COLO668 (cell line): ENCODE data around the gene HEPN1.

ENCODE experiments used
- DNase-seq: peaks from one replicate; lab custom pipeline; 2025; ENCODE audit not compliant: unreplicated experiment; lab: John Stamatoyannopoulos, UW

HEPN1 gene

DNA sequence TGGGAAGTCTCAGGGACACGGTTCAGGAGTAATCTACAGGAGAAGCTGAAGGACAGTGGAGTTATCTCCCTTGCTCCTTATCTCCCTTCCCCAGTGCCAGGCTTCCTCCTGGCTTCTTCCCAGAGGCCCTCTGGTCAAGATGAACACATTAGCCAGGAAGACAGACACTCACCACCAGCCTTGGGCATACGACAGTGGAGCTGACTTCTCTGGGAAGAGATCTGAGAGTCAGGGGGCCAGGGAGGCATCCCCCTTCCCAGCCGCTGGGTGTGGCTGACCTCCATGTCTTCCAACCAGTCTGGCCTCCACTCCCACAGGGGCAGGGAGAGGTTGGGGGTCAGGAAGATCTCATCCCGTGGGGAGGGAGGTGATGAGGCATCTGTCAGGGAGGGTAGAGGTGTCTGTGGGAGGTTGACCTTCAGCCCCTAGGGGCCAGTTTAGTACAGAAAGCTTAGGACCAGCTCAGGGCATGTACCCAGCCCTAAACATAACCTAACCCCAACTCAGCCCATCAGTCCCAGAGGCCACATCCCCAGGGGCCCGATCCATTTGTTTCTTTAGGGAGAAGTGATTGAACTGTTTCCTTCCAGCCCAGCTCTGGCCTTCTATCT is 34.1 kb upstream of the HEPN1 start:
- DNase-seq, result no peak

DNA sequence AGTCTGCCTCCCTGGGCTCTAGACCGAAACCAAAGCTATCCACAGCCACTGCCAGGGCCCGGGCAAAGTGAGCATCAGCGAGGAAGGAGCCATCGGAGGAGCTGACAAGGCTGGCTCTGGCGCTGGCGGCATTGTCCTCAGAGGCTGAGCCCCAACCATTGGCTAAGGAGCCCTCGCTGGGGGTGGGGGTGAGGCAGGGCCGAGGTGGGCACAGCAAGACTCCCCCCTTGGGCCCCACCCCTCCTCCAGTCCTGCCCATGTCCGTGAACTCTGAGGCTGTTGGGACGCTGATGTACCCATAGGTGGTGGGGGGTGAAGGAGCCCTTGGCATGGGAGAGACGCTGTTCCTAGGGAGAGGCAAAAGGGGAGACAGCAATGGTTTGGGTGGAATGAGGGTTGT is 32.6 kb upstream of the HEPN1 start:
- no peak for DNase-seq

DNA sequence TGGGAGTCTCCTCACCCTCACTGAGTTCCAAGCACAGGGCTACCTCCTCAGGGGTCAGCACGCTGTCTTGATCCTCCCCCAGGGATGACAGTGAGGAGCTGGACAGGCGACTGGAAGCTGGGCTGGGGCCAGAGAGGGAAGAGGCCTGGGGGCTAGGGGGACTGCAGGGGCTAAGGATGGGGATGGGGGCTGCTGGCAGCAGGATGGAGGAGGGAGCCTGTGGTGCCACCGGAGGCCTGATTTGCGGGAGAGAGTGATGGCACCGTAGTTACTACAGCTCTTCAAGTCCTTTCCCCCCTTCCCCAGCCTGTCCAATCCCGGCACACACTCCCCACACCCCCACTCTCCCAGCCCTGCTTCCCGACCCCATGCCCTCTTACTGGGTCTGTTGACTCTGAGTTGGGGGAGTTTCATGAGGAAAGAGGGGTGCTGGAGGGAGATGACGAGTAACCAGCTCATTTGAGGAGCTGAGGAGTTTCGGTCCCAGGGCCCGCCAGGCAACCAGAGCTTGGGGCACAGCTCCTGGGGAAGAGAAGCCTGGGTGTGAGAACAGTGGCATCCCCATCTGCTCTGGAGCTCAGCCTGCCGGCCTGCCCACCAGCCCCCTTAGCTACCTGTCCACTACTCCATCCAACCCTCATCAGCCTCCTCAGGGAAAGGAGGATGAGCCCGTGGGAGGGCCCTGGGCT is 31.9 kb upstream of the HEPN1 start:
- no peak for DNase-seq

DNA sequence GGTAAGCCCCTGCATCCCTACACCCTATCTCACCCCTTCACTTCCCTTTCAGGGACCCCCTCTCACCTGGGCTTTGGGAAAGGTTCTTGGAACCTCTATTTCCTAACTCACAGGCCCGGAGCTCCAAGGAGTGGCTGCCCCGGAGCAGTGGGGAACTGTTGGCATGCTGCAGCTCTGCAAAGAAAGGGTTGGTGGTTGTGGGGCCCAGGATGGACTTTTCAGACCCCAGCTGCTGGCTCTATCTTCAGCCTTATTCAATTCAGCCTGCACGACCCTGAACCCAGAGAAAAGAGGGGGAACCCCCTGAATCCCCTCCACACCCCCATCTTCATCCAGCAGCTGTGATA is 31.4 kb upstream of the HEPN1 start:
- DNase-seq, result no peak

DNA sequence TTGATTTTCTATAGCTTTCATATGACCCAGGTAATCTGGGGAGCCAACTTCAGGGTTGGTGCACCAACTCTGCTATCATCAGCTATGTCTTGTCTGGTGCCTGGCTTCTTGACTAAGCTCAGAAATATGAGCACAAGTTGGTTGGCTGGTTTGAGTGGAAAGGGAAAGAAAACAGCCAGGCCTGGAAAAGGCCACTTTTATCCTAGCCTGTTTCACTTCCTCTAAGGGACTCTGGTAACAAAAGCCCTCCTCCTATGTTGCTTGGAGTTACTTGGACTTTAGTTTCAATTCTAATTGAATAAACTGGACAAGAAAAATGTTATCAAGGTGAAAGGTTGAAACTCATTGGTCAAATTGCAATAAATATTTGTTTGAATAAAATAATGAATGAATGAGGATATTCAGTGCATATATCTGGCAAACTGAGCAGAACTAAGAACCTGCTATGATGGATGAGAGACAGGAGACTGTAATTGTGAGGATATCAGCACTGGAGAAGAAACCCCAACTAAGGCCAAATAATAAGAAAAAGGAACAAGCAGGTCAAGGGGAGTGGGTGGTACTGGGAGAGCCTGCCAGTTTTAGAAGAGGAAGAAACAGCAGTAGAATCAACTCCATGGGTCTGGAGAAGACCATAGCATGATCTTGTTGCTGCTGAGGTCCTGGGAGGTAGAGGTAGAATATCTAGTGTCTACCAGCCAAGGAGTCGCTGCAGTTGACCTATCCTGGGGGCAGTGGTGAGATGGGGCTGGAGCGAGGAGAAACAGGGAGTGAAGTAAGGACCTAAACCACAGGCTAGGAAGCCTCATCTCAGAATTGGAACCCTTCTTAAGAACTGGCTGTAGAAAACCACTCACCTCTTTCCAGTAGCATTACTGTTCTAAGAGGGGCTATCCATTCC is 29.6 kb upstream of the HEPN1 start:
- no peak for DNase-seq

DNA sequence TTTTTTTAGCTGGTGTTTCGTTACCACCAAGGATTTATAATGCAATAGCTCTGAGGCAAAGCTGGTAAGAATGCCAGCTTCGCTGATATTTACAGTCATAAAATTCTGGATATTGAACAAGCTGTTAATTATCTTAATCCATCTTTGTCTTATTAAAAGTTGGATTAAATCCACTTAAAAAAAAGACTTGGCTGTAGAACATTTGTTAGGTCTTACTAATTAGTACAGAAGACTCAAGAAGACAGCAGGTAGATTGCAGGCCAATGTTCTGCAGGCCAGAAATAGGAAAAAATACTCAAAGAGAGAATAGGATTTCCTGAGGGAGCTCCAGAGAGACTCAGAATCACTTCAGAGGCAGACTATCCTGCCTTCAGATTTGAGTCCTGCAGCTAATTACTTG is 28.9 kb upstream of the HEPN1 start:
- DNase-seq, result no peak

DNA sequence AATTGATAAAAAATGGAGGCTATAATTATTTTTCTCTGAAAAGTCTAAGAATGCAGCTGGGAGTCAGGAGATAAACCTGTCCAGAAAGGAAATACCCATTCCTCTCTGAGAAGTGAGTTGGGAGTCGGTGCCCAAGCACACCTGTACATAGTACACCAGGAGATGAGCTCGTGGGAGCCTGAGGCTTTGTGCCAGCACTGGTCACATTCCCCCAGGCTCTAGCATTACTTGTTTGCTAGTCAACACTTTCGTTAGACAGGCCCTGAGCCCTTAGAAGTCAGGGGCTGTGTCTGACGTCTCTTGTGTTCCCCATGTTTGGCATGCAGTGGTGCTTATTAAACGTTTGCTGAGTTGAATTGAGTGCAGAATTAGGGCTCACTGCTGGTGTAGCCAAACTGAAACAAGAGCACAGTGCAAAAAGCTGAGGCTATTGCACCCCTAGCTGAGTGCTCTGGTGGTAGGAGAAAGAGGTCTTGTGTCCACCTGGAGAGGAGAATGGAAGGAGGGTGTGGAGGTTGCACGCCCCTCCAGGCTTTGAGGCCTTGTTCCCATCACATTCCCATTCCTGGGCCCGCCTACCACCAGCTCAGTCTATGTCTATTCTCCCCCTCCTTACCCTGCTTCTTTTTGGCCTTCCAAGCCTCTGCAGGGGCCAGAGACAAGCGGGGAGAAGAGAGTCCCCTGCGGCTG is 28.2 kb upstream of the HEPN1 start:
- DNase-seq, result no peak

DNA sequence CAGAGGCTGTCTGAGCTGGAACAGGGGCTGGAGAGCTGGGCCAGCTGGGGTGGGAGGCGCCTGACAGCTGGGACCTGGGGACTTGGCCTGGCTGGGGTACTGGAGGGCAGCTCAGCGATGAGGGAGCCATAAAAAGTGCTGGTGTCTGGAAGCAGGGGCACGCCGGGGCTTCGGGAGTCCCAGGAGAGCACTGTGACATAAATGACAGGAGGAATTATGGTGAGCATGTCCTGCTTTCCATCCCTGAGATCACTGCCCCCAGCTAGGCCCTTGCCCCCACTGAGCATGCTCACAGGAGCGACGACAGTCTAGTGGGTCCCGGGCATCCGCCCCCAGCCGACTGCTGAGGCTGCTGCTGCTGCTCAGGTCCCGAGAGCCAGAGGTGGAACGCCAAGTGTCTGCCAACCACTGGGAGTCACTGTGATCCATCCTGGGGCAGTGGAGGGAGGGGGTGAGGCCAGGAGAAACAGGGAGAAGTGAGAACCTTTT is 27.6 kb upstream of the HEPN1 start:
- DNase-seq, result no peak

DNA sequence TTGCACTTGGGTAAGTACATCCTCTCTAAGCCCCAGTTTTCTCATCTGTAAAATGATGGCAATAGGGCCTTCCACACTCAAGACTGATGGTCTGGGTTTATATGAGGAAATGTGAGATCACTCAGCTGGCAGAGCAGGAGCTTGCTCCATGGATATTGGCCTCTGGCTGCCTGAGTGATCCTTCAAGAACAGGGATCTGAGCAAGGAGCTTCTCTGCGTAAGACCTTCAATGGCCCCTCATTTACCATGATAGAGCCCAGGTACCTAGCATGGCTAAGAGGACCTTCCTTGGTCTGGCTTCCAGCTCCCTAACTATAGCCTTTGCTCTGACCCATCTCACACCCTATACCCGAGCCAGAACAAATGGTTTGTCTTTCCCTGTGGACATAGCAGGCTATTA is 26.9 kb upstream of the HEPN1 start:
- no peak for DNase-seq

DNA sequence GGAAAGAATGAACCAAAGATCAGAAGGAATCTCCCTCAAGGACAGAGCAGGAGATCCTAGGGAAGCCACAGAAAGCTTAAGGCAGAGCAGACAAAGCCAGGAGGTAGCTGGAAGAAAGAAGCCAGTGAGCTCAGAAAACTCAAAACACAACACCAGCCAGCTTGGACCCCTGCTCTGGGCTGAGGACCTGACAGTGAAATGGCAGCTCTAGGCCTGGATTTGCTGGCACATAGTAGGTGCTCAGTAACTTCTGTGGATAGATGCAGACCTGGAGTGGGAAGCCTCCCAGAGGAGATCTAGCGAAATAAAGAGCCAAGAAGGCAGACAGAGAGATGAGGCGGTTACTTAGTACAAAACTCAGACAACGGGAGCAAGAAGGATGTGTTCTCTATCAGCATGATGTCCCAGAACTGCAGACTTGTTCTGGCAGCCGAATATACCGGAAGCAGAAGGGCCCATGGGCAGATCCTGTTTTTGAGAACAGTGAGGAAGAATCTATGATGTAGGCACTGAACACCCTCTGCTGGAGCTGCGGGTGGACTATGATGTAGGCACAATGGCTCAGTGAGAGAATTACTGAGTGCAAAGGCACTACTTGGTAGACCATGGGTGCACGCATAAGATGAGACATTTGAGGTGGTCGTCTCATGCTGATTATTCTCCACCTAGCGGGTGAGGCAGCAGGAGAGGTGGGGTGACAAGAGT is 26.1 kb upstream of the HEPN1 start:
- no peak for DNase-seq

DNA sequence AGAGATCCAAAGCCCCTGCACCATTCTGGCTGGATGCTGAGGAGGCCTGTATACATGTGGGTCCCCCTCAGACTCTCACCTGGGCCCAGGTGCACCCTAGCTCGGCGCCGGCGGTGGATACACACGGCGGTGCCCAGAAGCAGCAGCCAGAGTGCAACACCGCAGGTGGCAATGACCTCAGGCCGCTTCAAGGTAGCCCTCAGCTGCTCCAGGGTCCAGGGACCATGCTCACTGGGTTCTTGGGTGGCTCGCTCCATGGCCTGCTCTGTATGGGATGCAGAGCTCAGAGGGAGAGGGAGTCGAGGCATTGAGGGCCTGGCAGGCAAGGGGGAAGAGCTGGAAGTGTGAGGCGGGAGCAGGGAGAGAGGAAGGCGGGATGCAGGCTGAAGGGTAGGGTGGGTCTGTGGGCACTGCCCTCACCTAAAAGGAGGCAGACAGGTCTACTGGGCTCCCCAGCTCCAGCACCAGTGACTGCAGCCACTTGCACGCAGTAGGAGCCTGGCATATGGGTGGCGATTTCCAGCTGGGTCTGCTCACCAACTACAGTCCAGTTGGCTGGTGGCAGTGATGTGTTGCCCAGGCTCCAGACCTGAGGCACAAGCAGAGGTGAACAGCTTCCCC is 25.2 kb upstream of the HEPN1 start:
- no peak for DNase-seq

DNA sequence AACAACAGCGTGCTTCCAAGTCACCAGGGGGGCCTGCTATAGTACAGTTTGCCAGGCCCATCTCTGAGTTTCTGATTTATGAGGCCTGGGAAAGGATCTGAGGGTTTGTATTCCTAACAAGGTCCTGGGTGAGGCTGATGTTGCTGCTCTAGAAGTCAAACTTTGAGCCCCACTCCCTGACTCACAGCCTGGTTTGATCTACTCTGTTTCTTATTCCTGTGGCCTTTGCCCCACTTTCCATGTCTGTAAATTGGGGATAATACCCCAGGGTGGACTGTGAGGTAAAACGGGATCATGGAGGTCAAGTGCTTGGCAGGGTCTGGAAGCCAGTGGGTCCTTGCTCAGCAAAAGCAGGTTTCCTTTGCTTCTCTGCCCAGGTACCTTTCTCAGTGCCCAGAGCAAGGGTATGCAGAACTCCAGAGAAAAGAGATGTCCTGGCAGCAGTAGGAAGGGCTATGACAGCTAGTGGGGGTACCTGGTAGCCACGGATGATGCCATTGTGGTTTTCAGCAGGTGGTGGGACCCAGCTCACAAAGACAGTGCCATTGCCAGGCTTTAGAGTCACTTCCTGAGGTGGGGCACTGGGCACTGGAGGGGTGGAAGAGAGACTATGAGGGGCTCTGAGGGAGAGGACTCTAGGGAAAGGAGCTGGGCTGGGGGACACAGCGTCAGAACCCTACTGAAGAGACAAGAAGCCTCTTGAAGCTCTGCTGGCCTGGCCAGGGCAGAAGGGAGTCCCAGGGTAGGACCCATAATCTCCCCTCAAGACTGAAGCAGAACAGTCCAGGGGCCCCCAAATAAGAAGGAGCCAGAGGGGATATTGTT is 24.2 kb upstream of the HEPN1 start:
- no peak for DNase-seq

DNA sequence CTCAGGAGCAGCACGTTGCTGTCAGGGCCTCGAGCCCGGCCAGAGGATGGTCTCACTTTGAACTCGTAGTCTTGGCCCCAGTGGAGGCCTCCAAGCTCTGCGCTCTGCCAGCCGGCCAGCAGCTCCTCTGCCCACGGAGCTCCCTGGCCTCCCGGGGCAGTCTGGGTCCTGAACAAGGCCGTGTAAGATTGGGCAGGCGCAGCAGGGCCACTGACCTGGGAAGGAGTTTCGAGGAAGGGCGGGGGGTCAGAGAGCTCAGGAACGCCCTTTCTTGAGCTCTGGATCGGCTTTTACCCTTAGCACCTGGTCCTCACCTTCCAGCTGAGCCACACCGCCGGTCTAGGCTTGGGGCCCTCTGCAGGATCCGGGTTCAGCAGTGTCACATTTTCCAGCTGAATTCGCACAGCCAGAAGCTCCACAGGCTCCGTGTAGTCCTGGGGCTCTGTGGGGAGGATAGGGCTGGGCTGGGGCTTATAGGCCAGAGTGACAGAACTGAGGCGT is 23.5 kb upstream of the HEPN1 start:
- DNase-seq, result no peak

DNA sequence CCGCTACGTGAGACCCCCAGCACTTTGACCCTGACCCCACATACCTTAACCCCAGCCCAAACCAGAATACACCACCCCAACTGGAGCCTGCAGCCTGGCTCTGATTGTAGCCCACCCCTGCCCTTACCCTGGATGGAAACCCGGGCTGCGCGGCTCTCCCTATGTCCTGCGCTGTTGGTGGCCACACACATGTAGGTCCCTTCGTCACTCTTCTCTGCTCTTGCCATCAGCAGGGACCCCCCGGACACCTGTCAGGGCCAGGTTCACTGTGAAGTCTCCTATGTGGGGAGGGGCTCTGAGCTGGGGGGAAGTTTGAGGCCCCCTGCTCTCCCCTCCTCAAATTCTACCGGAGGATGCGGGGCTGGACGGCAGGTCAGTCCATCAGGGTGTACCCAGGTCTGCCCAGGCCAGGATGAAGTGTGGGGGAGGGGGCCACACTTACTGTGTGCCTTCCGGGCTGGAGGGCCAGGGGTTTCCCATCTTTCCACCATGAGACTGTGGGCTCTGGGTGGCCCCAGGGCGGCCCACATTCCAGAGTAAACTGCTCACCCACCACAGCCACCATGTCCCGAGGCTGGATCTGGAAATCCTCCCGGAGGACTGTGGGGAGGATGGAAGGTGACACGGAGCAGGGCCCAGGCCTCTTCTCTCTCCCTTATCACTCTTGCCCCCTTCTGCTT is 22.8 kb upstream of the HEPN1 start:
- DNase-seq, result no peak

DNA sequence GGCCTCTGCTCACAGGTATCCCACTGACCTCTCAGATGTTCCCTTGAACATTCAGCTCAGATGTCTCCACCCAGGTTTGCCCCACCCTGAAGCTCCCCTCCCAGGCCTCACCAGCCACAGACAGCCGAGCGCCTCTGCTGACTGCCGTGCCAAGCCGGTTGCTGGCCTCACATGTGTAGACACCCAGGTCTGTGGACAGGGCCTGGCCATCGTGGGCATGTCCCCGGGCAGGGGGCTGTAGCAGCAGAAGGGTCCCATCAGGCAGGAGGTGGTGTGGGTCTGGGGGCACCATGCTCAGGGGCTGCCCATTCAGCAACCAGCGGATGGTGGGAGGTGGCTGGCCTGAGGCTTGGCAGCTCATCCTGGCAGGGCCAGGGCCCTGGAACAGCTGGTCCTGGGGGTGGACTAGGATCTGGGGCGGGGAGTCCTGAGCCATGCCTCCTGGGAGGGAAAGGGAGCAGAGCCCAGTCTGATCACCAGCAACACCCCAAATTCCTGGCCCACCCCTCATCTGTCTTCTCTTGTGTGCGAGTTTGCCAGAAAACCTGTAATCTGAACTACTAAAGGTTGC is 22.1 kb upstream of the HEPN1 start:
- no peak for DNase-seq

DNA sequence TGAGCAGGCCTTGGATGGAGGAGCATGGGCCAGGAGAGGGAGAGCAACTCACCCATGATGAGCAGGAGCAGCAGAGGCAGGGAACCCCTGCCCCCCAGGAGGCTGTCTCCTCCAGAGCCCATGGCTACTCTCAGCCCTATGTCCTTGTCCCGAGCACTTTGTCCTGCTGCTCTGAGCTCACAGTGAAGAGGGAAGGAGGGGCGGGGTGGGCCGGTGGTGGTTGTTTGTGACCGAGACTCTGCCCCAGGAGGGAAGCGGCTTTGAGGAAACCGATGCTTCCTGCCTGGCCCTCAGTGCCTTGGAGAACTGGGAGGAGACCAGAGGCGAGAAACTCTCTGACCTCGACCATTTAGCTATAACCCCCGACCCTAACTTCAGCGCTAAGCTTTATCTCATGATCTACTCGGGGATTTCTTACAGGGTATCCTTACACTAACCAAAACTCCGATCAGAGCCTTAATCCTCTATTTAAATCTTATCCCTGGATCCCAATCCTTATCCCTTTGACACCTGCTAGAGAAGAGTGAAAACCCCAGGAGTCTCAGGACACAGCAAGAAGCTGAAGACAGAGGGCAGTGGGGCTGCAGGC is 21.3 kb upstream of the HEPN1 start, which contains the start of gene ROBO4:
Gene ROBO4 (minus strand): TSS at position 192 of the 589 bp plus-strand sequence. CDS start 70 bp downstream, at position 122.
- no peak for DNase-seq

DNA sequence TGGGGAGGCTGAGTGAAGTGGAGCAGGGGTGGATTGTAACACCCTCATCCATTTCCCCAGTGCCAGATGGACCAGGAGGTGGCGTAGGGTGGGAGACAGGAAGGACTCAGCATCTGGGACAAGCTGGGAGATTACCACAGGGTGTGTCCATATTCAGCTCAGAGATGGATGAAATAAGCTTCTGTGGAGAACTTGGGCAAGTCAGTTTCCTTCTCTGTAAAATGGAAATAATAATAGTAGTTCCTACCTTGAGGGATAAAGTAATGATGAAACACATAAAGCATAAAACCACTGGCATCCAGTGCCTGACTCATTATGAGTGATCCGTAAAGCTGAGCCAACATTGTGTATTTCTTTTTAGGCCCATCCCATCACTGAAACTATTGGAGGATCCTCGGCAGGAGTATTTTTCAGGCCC is 20.8 kb upstream of the HEPN1 start:
- DNase-seq, result no peak

DNA sequence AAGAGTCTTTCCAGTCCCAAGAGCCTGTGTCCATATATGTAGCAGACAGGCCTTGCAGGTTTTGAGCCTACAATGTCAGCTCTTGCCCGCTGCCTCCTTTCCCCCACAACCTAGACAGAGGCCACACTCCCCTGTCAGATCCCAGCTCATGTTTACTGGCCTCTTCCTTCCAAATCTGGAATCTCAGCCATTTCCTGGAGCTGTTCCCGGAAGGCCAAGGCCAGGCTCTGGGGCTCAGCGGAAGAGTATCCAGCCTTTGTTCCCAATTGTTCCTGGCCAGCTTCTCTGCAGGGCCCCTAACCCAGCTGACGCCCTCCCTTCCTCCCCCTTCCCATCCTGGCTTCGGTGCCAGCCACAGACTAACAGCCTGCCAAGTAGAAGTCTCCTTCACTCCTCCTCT is 20.3 kb upstream of the HEPN1 start:
- DNase-seq, result no peak
